OCI-LY1 (cell line): Measurements from ENCODE around the gene OR2AK2.

Experiments
- H2AFZ ChIP-seq: fragments of 200-600 bp; sonication (generic), shearing (Covaris generic); 2 replicates; pipeline ENCODE4 v1.6.0; 2014; ENCODE audit warnings: antibody characterized with exemption, mild to moderate bottlenecking, low read length
- H3F3A ChIP-seq: fragments of 200-600 bp; sonication (generic), shearing (Covaris generic); 2 replicates; pipeline ENCODE4 v1.6.0; 2014; ENCODE audit warnings: mild to moderate bottlenecking, antibody characterized with exemption, low read length, moderate library complexity; ENCODE audit not compliant: insufficient read depth
- H3K27ac ChIP-seq: fragments of 200-600 bp; sonication (generic); 2 replicates; pipeline ENCODE4 v1.5.1; 2014; ENCODE audit warnings: low read length, mixed run types, mild to moderate bottlenecking, low read depth; ENCODE audit not compliant: poor library complexity, severe bottlenecking
- H3K27me3 ChIP-seq: fragments of 200-600 bp; sonication (generic); 2 replicates; pipeline ENCODE4 v1.6.0; 2014; ENCODE audit warnings: antibody characterized with exemption, mild to moderate bottlenecking, low read length, moderate library complexity; ENCODE audit not compliant: insufficient read depth
- H3K36me3 ChIP-seq: fragments of 200-600 bp; sonication (generic); 2 replicates; pipeline ENCODE4 v1.6.1; 2014; ENCODE audit warnings: mild to moderate bottlenecking, antibody characterized with exemption, low read length, moderate library complexity, mixed read lengths; ENCODE audit not compliant: insufficient read depth
- H3K4me1 ChIP-seq: fragments of 200-600 bp; sonication (generic); 2 replicates; pipeline ENCODE4 v1.5.1; 2014; ENCODE audit warnings: mild to moderate bottlenecking, low read length, moderate library complexity; ENCODE audit not compliant: insufficient read depth, severe bottlenecking
- H3K4me2 ChIP-seq: fragments of 200-600 bp; sonication (generic), shearing (Covaris generic); 2 replicates; pipeline ENCODE4 v1.6.1; 2014; ENCODE audit warnings: low read length
- H3K4me3 ChIP-seq: fragments of 200-600 bp; sonication (generic); 2 replicates; pipeline ENCODE4 v1.5.1; 2014; ENCODE audit warnings: low read length, low read depth, mild to moderate bottlenecking, mixed read lengths; ENCODE audit not compliant: poor library complexity, severe bottlenecking
- H3K79me2 ChIP-seq: fragments of 200-600 bp; shearing (Covaris generic); 2 replicates; pipeline ENCODE4 v1.6.1; 2016; ENCODE audit warnings: mixed run types, low read length, mixed read lengths; ENCODE audit not compliant: insufficient read depth
- H3K9ac ChIP-seq: fragments of 200-600 bp; sonication (generic), shearing (Covaris generic); 2 replicates; pipeline ENCODE4 v1.6.1; 2014; ENCODE audit warnings: mild to moderate bottlenecking, low read length, mixed read lengths
- H3K9me2 ChIP-seq: fragments of 200-600 bp; sonication (generic), shearing (Covaris generic); 2 replicates; pipeline ENCODE4 v1.6.1; 2014; ENCODE audit warnings: low read depth, mild to moderate bottlenecking, low read length, mixed read lengths
- H3K9me3 ChIP-seq: fragments of 200-600 bp; shearing (Covaris generic); 2 replicates; pipeline ENCODE4 v1.6.1; 2014; ENCODE audit warnings: low read length, mixed read lengths
- H4K20me1 ChIP-seq: fragments of 200-600 bp; sonication (generic), shearing (Covaris generic); 2 replicates; pipeline ENCODE4 v1.6.0; 2016; ENCODE audit warnings: mild to moderate bottlenecking, low read length; ENCODE audit not compliant: insufficient read depth
- EZH2 ChIP-seq: fragments of 200-600 bp; sonication (generic), shearing (Covaris generic); IDR thresholded peaks from 2 replicates; pipeline ENCODE4 v1.8.0; 2017; ENCODE audit warnings: borderline replicate concordance, mixed run types, mild to moderate bottlenecking, antibody characterized with exemption, low read length, moderate library complexity, mixed read lengths
- TF ChIP-seq, protein P1 (sequence below): fragments of 200-600 bp; sonication (generic), shearing (Covaris generic); IDR thresholded peaks from 2 replicates; pipeline ENCODE4 v1.5.1; 2017; ENCODE audit warnings: mild to moderate bottlenecking, antibody characterized with exemption, low read length, moderate library complexity, mixed read lengths

The OR2AK2 gene

DNA sequence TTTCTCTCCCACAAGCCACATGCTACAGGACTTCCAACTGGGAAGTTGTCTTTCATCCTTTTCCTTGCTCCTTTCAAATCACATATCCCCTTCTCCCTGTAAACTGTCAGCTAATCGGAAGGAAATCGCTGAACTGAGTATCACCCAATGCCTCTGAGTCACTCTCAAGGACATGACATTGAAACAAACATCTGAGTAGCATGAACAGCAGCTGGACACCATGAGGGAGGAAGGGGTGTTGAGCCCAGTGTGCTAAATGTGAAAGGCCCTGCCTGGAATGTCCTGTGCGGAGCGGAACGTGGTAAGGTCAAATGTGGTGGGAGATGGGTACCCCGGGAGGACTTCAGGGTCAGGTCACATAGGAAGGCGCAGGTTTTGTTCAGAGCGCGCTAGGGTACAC is 40.2 kb upstream of the OR2AK2 start, which contains the start of gene OR2AJ1:
Gene OR2AJ1 (plus strand): TSS at position 22 of the 400 bp plus-strand sequence. CDS start 8,880 bp downstream, outside the sequence.
- Histone ChIP-seq H3K4me2 (no peak within 1 kb of the TSS), H3K79me2 (no peaks in the 10 kb centered on the region), H3K4me3 (no peak within 1 kb of the TSS), H3K9ac (no peak within 1 kb of the TSS), H3K36me3 (no peaks in the 10 kb centered on the region), H3K27ac (no peak within 1 kb of the TSS), H3K9me3 (no peaks in the 10 kb centered on the region), H3K27me3 (no peaks in the 10 kb centered on the region), H3K9me2 (no peaks in the 10 kb centered on the region), H2AFZ (no peak within 1 kb of the TSS), H4K20me1 (no peaks in the 10 kb centered on the region), H3F3A (no peaks in the 10 kb centered on the region), H3K4me1 (no peaks in the 10 kb centered on the region)
- TF ChIP-seq, protein P1, sequence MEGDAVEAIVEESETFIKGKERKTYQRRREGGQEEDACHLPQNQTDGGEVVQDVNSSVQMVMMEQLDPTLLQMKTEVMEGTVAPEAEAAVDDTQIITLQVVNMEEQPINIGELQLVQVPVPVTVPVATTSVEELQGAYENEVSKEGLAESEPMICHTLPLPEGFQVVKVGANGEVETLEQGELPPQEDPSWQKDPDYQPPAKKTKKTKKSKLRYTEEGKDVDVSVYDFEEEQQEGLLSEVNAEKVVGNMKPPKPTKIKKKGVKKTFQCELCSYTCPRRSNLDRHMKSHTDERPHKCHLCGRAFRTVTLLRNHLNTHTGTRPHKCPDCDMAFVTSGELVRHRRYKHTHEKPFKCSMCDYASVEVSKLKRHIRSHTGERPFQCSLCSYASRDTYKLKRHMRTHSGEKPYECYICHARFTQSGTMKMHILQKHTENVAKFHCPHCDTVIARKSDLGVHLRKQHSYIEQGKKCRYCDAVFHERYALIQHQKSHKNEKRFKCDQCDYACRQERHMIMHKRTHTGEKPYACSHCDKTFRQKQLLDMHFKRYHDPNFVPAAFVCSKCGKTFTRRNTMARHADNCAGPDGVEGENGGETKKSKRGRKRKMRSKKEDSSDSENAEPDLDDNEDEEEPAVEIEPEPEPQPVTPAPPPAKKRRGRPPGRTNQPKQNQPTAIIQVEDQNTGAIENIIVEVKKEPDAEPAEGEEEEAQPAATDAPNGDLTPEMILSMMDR, result no peak
- no peak for TF ChIP-seq EZH2

- Histone ChIP-seq H3K9ac (no peak overlapping the region), H3K27me3 (no peaks in the 10 kb centered on the region), H3K4me3 (no peak overlapping the region), H3K79me2 (no peaks in the 10 kb centered on the region), H3K36me3 (no peaks in the 10 kb centered on the region), H3K27ac (no peak overlapping the region), H2AFZ (no peak overlapping the region), H3K4me1 (no peaks in the 10 kb centered on the region), H4K20me1 (no peaks in the 10 kb centered on the region), H3K4me2 (no peak overlapping the region), H3F3A (no peaks in the 10 kb centered on the region), H3K9me3 (no peaks in the 10 kb centered on the region), H3K9me2 (no peaks in the 10 kb centered on the region)
- TF ChIP-seq, protein P1, result no peak
- TF ChIP-seq EZH2, result no peak
Measured at GRCh38 chr1:247933989-247934388, 31.0 kb upstream of the OR2AK2 start.

DNA sequence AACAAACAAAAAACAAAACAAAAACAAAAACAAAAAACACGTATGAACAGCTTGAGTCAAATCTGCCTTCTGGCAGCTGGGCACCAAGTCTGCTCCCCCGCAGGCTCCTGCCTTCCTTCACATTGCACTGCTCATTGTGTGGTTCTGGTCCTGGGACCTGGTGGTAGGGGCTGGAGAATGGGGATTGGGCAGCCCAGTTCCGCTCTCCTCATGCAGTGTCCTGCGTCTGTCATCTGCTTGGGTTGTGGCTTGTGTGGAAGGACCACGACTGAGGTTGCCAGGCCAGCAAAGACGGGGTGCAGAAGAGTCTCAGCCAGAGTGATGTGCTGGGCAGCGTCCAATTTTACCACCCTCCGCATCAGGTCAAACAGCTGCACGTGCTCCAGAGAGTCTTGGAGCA is 29.3 kb upstream of the OR2AK2 start:
- Histone ChIP-seq H3F3A (no peaks in the 10 kb centered on the region), H4K20me1 (no peaks in the 10 kb centered on the region), H2AFZ (no peak overlapping the region), H3K4me3 (no peak overlapping the region), H3K4me2 (no peak overlapping the region), H3K27me3 (no peaks in the 10 kb centered on the region), H3K9ac (no peak overlapping the region), H3K27ac (no peak overlapping the region), H3K9me3 (no peaks in the 10 kb centered on the region), H3K79me2 (no peaks in the 10 kb centered on the region), H3K9me2 (no peaks in the 10 kb centered on the region), H3K36me3 (no peaks in the 10 kb centered on the region), H3K4me1 (no peaks in the 10 kb centered on the region)
- TF ChIP-seq, protein P1, result no peak
- TF ChIP-seq EZH2, result no peak
